B cell (primary cell): ENCODE measurements around the gene TMEM19. TPM values are rescaled to one million over a fixed set of nuclear protein-coding genes. Genes with fewer than 3 reads are reported as not detected.

Source experiments
- ATAC-seq: fragments of 200-7000 bp; cut with Tn5 transposase; one replicate; pipeline ENCODE4 v1.10.0; 2021; ENCODE audit warnings: low read depth, mild to moderate bottlenecking, moderate number of reproducible peaks, moderate library complexity
- CTCF ChIA-PET: fragments of 350-600 bp; sonication (Branson Sonifier 250); formaldehyde crosslinking; loops from one replicate; lab custom pipeline; 2021; ENCODE audit warnings: antibody characterized with exemption, inconsistent platforms; lab: Charles Lee
- POLR2A ChIA-PET: fragments of 350-600 bp; sonication (Branson Sonifier 250); formaldehyde crosslinking; loops from one replicate; lab custom pipeline; 2021; ENCODE audit warnings: antibody characterized with exemption; lab: Charles Lee
- DNase-seq: peaks from one replicate; pipeline ENCODE4 v3.0.0; 2013
- H2AFZ ChIP-seq: 2 replicates; pipeline ENCODE4 v1.6.1; 2012; ENCODE audit warnings: mild to moderate bottlenecking, low read depth, low read length; ENCODE audit not compliant: insufficient read depth, poor library complexity, severe bottlenecking
- H3K27ac ChIP-seq, 2 donors: 1 replicate in 1 of 2; 2 replicates in 1 of 2; pipeline ENCODE4 v1.5.1; 2012 to 2013; ENCODE audit warnings: low read length in 2 of 2, mild to moderate bottlenecking in 2 of 2, moderate library complexity in 1 of 2
- H3K27me3 ChIP-seq, 4 experiments: fragments of 200-600 bp in 1 of 4; sonication (generic) in 1 of 4; replicated peaks in 1 of 4; 1 replicate in 2 of 4; 2 replicates in 2 of 4; pipeline versions ENCODE4 v1.6.1 to v1.7.0; 2013 to 2016; ENCODE audit warnings: low read length in 3 of 4, mild to moderate bottlenecking in 2 of 4, mixed read lengths in 1 of 4, moderate library complexity in 1 of 4; ENCODE audit not compliant: insufficient read depth in 4 of 4, control insufficient read depth in 3 of 4; ENCODE audit errors: control extremely low read depth in 1 of 4
- H3K36me3 ChIP-seq, 2 experiments: replicated peaks in 1 of 2; 1 replicate in 1 of 2; 2 replicates in 1 of 2; pipeline versions ENCODE4 v1.6.1 to v1.7.1; 2013; ENCODE audit warnings: low read length in 1 of 2; ENCODE audit not compliant: insufficient read depth in 2 of 2, control insufficient read depth in 1 of 2; ENCODE audit errors: control extremely low read depth in 1 of 2, extremely low read depth in 1 of 2
- H3K4me1 ChIP-seq, 2 donors: fragments of 200-600 bp in 1 of 2; sonication (generic) in 1 of 2; 1 replicate in 1 of 2; 2 replicates in 1 of 2; pipeline versions ENCODE4 v1.5.1 to v1.6.1; 2013 to 2017; ENCODE audit warnings: low read length in 2 of 2; ENCODE audit not compliant: control insufficient read depth in 2 of 2, insufficient read depth in 2 of 2
- H3K4me2 ChIP-seq: replicated peaks from 2 replicates; pipeline ENCODE3; 2012; ENCODE audit warnings: mild to moderate bottlenecking, low read depth, low read length; ENCODE audit not compliant: poor library complexity, severe bottlenecking
- H3K4me3 ChIP-seq, 5 experiments: fragments of 200-600 bp in 1 of 5; sonication (generic) in 1 of 5; 1 replicate in 3 of 5; 2 replicates in 2 of 5; pipeline versions ENCODE4 v1.5.1 to v1.7.0; 2011 to 2016; ENCODE audit warnings: low read length in 4 of 5, mild to moderate bottlenecking in 4 of 5, low read depth in 2 of 5, control low read depth in 1 of 5, moderate library complexity in 1 of 5; ENCODE audit not compliant: insufficient read depth in 1 of 5; ENCODE audit errors: control extremely low read depth in 1 of 5, extremely low read depth in 1 of 5
- H3K79me2 ChIP-seq: fragments of 200-600 bp; sonication (generic); one replicate; pipeline ENCODE4 v1.6.0; 2016; ENCODE audit warnings: low read length; ENCODE audit not compliant: control insufficient read depth, insufficient read depth
- H3K9ac ChIP-seq: fragments of 200-600 bp; sonication (generic); 2 replicates; pipeline ENCODE4 v1.6.1; 2017; ENCODE audit warnings: mild to moderate bottlenecking, low read length, moderate library complexity
- H3K9me3 ChIP-seq, 3 donors: one replicate each; pipeline versions ENCODE4 v1.6.1 to v1.7.1; 2013; ENCODE audit warnings: low read length in 2 of 3; ENCODE audit not compliant: control insufficient read depth in 2 of 3, insufficient read depth in 1 of 3; ENCODE audit errors: control extremely low read depth in 1 of 3
- H4K20me1 ChIP-seq: 2 replicates; pipeline ENCODE4 v1.6.0; 2012; ENCODE audit warnings: mild to moderate bottlenecking, low read length; ENCODE audit not compliant: insufficient read depth, control insufficient read depth, poor library complexity, severe bottlenecking
- H3K27ac Mint-ChIP-seq: one replicate; pipeline ENCODE4 v1.8.0; 2021; ENCODE audit warnings: mixed read lengths
- H3K27me3 Mint-ChIP-seq: one replicate; pipeline ENCODE4 v1.8.0; 2021; ENCODE audit warnings: mixed read lengths
- H3K4me1 Mint-ChIP-seq: one replicate; pipeline ENCODE4 v1.8.0; 2021; ENCODE audit warnings: mixed read lengths
- H3K4me3 Mint-ChIP-seq: one replicate; pipeline ENCODE4 v1.8.0; 2021; ENCODE audit warnings: mixed read lengths
- H3K9me3 Mint-ChIP-seq: one replicate; pipeline ENCODE4 v1.8.0; 2022; ENCODE audit warnings: mixed read lengths; ENCODE audit not compliant: insufficient read depth
- EZH2 ChIP-seq: IDR thresholded peaks from 2 replicates; pipeline ENCODE4 v1.6.1; 2012; ENCODE audit warnings: borderline replicate concordance, low read depth, mild to moderate bottlenecking, moderate library complexity, low read length; ENCODE audit not compliant: insufficient read depth, poor library complexity, severe bottlenecking
- WGBS: methylation state at CpG from one replicate; pipeline ENCODE4 v1.1.5; 2013; ENCODE audit warnings: missing lambda C conversion rate; ENCODE audit not compliant: insufficient coverage; 5-methylcytosine and 5-hydroxymethylcytosine counted together
- intact Hi-C: fragments of 100-400 bp; cut with micrococcal nuclease; formaldehyde crosslinking; loops from one replicate; pipeline ENCODE4 v1.10.0; 2022
- polyA plus RNA-seq: library from polyadenylated mRNA; depleted of rRNA; stranded (reverse); fragments of >200 nt; gene quantifications from 2 replicates; pipeline ENCODE4 v1.2.3, GENCODE V29; 2012
- total RNA-seq, 2 donors: library from RNA; stranded (reverse); fragments of 120-200 nt in 1 of 2; gene quantifications; 1 replicate in 1 of 2; 2 replicates in 1 of 2; pipeline versions ENCODE4 v1.2.3 to v1.2.4, GENCODE V29; 2013 to 2022
- TF ChIP-seq, protein P1 (sequence below): fragments of 200-600 bp; IDR thresholded peaks from one replicate; pipeline ENCODE4 v1.8.0; 2022; ENCODE audit warnings: antibody characterized with exemption, mild to moderate bottlenecking

Gene TMEM19
- total and polyA plus RNA-seq, 2 donors (not counting 1 experiment from before 2014, with no cell fraction given), result 39.4 to 53.6 TPM

DNA sequence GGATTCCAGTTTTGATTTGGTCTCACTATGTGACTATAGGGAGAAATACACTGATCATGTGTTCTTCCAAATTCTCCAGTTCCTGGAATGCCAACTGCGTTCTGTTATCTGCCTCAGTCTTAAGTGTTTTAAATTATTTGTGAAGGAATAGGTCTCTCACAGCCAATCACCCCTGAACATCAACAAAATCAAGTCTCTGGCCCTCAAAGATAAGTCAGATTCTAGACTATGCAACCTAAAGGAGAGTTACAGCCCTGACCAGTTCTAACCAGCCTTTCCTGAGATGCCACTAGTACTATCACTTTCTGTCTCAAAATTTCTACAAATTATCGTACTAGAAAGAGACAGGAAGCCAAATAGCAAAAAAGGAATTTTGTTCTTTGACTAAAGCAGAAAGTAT, 44.5 kb upstream of the TMEM19 start:
- no peaks in the 10 kb centered on the region for H3K27me3 Mint-ChIP-seq
- peaks cover 0 to 3% of the 10 kb centered on the region in 2 donors for H3K4me1 ChIP-seq
- ATAC-seq, result no peak
- ChIA-PET POLR2A (no interaction called here), CTCF (interaction anchor here (0.9 kb wide), 1 partner anchor 57 kb away, joined by 4 read pairs; no protein-coding TSS in a partner anchor)
- DNase-seq, result no peak
- peak overlapping the region; percentile 41 for H3K27ac Mint-ChIP-seq
- H3K36me3 ChIP-seq, result peaks cover 15 to 78% of the 10 kb centered on the region in 2 experiments
- intact Hi-C loops, result no loop called here
- H3K27ac ChIP-seq, result no peak overlapping the region
- no peaks in the 10 kb centered on the region for H3K27me3 ChIP-seq
- no peak overlapping the region for H2AFZ ChIP-seq
- no peak overlapping the region for H3K9ac ChIP-seq
- H3K4me3 Mint-ChIP-seq, result no peak overlapping the region
- no peak overlapping the region for H3K4me3 ChIP-seq
- no peak overlapping the region for H3K4me2 ChIP-seq
- H4K20me1 ChIP-seq, result no peaks in the 10 kb centered on the region
- H3K4me1 Mint-ChIP-seq, result peaks cover 10% of the 10 kb centered on the region
- peaks cover 18% of the 10 kb centered on the region for H3K79me2 ChIP-seq
- no peaks in the 10 kb centered on the region for H3K9me3 ChIP-seq
- TF ChIP-seq, protein P1, sequence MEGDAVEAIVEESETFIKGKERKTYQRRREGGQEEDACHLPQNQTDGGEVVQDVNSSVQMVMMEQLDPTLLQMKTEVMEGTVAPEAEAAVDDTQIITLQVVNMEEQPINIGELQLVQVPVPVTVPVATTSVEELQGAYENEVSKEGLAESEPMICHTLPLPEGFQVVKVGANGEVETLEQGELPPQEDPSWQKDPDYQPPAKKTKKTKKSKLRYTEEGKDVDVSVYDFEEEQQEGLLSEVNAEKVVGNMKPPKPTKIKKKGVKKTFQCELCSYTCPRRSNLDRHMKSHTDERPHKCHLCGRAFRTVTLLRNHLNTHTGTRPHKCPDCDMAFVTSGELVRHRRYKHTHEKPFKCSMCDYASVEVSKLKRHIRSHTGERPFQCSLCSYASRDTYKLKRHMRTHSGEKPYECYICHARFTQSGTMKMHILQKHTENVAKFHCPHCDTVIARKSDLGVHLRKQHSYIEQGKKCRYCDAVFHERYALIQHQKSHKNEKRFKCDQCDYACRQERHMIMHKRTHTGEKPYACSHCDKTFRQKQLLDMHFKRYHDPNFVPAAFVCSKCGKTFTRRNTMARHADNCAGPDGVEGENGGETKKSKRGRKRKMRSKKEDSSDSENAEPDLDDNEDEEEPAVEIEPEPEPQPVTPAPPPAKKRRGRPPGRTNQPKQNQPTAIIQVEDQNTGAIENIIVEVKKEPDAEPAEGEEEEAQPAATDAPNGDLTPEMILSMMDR, result no peak
- TF ChIP-seq EZH2, result no peak
- no peaks in the 10 kb centered on the region for H3K9me3 Mint-ChIP-seq
- no CpG with 5 or more reads among the region's 2 CpGs for WGBS

DNA sequence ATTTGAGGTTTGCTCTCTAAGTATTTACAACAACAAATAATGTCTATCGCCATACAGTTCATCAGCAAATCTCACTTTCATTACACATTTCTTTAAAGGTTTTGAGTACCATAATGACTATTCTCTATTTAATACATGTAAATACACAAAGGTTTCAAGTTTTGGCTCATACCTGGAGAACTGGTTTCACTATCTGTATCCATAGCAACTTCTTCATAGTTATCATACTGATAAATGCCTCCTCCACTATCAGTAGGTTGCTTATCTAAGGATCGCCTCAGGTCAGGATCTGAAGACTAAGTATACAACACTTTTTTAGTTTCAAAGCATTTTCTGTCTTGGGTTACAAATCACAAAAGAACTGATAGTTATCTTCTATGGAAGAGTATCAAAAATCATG, 43.6 kb upstream of the TMEM19 start:
- no peaks in the 10 kb centered on the region for H3K27me3 Mint-ChIP-seq
- Histone ChIP-seq H3K4me3 (no peak overlapping the region), H3K79me2 (peaks cover 22% of the 10 kb centered on the region), H3K27ac (no peak overlapping the region), H3K9me3 (no peaks in the 10 kb centered on the region), H2AFZ (no peak overlapping the region), H3K9ac (no peak overlapping the region), H3K36me3 (peaks cover 18 to 81% of the 10 kb centered on the region in 2 experiments), H3K27me3 (no peaks in the 10 kb centered on the region), H3K4me2 (no peak overlapping the region), H3K4me1 (peaks cover 0 to 3% of the 10 kb centered on the region in 2 donors), H4K20me1 (no peaks in the 10 kb centered on the region)
- no peaks in the 10 kb centered on the region for H3K9me3 Mint-ChIP-seq
- H3K4me1 Mint-ChIP-seq, result peaks cover 10% of the 10 kb centered on the region
- no peak for DNase-seq
- WGBS, result no CpG with 5 or more reads among the region's 2 CpGs
- H3K27ac Mint-ChIP-seq, result no peak overlapping the region
- TF ChIP-seq, protein P1, result no peak
- TF ChIP-seq EZH2, result no peak
- intact Hi-C loops, result no loop called here
- no peak for ATAC-seq
- CTCF ChIA-PET, result interaction anchor here (1.0 kb wide), 1 partner anchor 105 kb away, joined by 8 read pairs; no protein-coding TSS in a partner anchor
- POLR2A ChIA-PET, result interaction anchor here (0.8 kb wide), 1 partner anchor 105 kb away, joined by 3 read pairs; no protein-coding TSS in a partner anchor
- H3K4me3 Mint-ChIP-seq, result no peak overlapping the region
